ENCODE data around the gene PCNX1. TPM values are rescaled to one million over a fixed set of nuclear protein-coding genes. Genes with fewer than 3 reads are reported as not detected.

PCNX1 gene
- total RNA-seq, 4 donors from 2014 or later, result 41.8 to 83.1 (median 50.5) TPM

DNA sequence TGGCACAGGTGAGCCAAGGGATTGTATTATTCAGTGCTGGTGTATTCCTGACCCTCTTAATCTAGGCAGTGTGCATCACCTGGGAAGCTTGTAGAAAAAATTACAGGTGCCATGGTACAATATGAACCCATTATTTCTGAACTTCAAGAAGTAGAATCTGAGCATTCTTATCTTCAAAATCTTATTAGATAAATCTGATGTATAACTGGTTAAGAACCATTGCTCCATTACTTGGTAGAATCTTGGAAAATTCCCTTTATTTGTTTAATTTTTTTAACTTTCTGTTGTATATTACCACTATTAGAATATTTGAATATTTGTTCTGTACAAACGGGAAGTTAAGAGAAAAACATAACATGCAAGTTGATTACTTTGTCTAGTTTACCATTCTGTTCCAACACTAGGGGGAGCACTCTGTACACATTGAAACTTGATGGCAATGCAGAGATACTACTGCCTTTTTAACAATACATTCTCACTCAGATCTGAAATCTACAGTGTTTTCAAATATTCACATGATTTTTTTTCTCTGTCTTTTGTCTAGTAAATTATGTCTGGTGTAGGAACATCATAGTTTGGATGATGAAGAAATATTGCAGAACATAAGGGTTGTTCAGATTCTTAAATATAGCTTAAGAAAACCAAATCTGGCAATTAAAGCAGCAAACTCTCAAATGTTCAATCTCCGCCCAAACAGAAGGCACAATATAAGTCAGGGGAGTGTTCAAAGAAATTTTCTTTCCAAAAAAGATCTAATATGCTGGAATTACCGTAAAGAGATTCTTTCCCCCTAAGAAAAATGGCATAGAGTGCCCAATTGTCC lies 196.6 kb downstream of the PCNX1 start:
- no peak overlapping the region for H3K27ac ChIP-seq
- no peak for TF ChIP-seq EP300 (IDR thresholded peaks at IDR 0.05)
- TF ChIP-seq, protein P1, sequence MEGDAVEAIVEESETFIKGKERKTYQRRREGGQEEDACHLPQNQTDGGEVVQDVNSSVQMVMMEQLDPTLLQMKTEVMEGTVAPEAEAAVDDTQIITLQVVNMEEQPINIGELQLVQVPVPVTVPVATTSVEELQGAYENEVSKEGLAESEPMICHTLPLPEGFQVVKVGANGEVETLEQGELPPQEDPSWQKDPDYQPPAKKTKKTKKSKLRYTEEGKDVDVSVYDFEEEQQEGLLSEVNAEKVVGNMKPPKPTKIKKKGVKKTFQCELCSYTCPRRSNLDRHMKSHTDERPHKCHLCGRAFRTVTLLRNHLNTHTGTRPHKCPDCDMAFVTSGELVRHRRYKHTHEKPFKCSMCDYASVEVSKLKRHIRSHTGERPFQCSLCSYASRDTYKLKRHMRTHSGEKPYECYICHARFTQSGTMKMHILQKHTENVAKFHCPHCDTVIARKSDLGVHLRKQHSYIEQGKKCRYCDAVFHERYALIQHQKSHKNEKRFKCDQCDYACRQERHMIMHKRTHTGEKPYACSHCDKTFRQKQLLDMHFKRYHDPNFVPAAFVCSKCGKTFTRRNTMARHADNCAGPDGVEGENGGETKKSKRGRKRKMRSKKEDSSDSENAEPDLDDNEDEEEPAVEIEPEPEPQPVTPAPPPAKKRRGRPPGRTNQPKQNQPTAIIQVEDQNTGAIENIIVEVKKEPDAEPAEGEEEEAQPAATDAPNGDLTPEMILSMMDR (IDR thresholded peaks at IDR 0.05), result peak; percentile 59 to 72 (median 70)
- no peaks in the 10 kb centered on the region for H3K9me3 ChIP-seq
- peak in 1 of 2 donors; percentile 59 for DNase-seq (ENCODE audit: low spot score in 2 of 2)
- WGBS, 2 donors, result 54 to 59% methylated on average over 3 of the region's 3 CpGs
- H3K36me3 ChIP-seq, result peaks cover 0 to 48% (median 0%) of the 10 kb centered on the region in 3 donors
- no peak overlapping the region for H3K4me3 ChIP-seq
- H3K4me1 ChIP-seq, result no peaks in the 10 kb centered on the region
- H3K27me3 ChIP-seq, result no peaks in the 10 kb centered on the region

DNA sequence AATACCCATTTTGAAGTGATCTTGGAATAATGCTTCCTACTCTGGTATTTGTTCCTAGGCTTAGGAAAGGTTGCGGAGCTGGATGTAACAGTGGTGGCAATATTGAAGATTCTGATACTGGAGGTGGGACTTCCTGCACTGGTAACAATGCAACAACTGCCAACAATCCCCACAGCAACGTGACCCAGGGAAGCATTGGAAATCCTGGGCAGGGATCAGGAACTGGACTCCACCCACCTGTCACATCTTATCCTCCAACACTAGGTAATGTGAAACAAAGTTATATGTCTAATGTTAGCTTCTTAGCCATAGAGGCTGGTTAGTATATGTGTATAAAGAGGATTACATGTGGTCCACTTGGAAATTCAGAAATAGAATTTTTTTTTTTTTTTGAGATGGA lies 197.9 kb downstream of the PCNX1 start:
- peaks cover 0 to 61% (median 6%) of the 10 kb centered on the region in 3 donors for H3K36me3 ChIP-seq
- no peaks in the 10 kb centered on the region for H3K4me1 ChIP-seq
- H3K9me3 ChIP-seq, result no peaks in the 10 kb centered on the region
- no peak for TF ChIP-seq POLR2A (IDR thresholded peaks at IDR 0.05)
- TF ChIP-seq EP300 (IDR thresholded peaks at IDR 0.05), result no peak
- TF ChIP-seq, protein P1 (IDR thresholded peaks at IDR 0.05), result no peak
- H3K27ac ChIP-seq, result no peak overlapping the region
- WGBS, 2 donors, result 64 to 68% methylated on average over 2 of the region's 2 CpGs
- H3K27me3 ChIP-seq, result no peaks in the 10 kb centered on the region
- H3K4me3 ChIP-seq, result no peak overlapping the region
- no peak for DNase-seq (ENCODE audit: low spot score in 2 of 2)

DNA sequence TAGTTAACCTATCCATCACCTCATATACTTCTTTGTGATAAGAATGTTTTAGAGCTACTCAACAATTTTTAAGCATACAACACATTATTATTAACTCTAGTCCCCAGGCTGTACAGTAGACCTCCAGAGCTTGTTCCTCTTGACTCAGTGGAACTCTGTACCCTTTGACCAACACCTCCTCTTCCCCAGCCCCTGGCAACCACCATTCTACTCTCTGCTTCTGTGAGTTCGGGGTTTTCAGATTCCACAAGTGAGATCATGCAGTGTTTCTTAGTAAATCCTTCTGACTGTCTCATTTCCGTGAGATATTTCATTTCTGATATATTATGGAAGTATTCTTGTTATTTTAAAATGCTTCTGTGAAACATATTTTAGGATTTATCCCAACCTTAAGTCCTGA lies 200.7 kb downstream of the PCNX1 start:
- Histone ChIP-seq H3K4me3 (no peak overlapping the region), H3K9me3 (no peaks in the 10 kb centered on the region), H3K27ac (no peak overlapping the region), H3K4me1 (no peaks in the 10 kb centered on the region), H3K36me3 (peaks cover 0 to 60% (median 6%) of the 10 kb centered on the region in 3 donors), H3K27me3 (no peaks in the 10 kb centered on the region)
- no peak for TF ChIP-seq EP300 (IDR thresholded peaks at IDR 0.05)
- no peak for TF ChIP-seq POLR2A (IDR thresholded peaks at IDR 0.05)
- TF ChIP-seq, protein P1 (IDR thresholded peaks at IDR 0.05), result no peak
- DNase-seq (ENCODE audit: low spot score in 2 of 2), result no peak
- 88 to 94% methylated on average over 2 of the region's 2 CpGs for WGBS, 2 donors

DNA sequence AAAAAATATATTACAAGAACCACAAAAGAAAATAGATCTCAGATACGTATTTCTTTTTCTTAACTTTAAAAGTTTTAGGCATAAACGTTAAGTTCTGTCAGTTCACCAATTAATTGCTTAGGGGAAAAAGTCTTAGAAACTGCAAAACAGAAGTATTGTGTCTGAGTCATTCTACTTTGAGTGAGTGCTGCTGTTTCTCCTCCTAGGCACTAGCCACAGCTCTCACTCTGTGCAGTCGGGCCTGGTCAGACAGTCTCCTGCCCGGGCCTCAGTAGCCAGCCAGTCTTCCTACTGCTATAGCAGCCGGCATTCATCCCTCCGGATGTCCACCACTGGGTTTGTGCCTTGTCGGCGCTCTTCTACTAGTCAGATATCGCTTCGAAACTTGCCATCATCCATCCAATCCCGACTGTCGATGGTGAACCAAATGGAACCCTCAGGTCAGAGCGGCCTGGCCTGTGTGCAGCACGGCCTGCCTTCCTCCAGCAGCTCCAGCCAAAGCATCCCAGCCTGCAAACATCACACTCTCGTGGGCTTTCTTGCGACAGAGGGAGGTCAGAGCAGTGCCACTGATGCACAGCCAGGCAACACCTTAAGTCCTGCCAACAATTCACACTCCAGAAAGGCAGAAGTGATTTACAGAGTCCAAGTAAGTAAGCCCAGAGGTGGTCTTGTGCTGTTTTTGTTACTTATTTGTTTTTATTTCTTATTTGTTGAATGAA lies 201.3 kb downstream of the PCNX1 start:
- Histone ChIP-seq H3K9me3 (no peaks in the 10 kb centered on the region), H3K4me1 (no peaks in the 10 kb centered on the region), H3K27ac (no peak overlapping the region), H3K27me3 (no peaks in the 10 kb centered on the region), H3K4me3 (no peak overlapping the region), H3K36me3 (peaks cover 0 to 54% (median 6%) of the 10 kb centered on the region in 3 donors)
- TF ChIP-seq POLR2A (IDR thresholded peaks at IDR 0.05) (no peak), EP300 (IDR thresholded peaks at IDR 0.05) (no peak)
- TF ChIP-seq, protein P1 (IDR thresholded peaks at IDR 0.05), result no peak
- WGBS, 2 donors, result 86 to 91% methylated on average over 16 of the region's 16 CpGs
- no peak for DNase-seq (ENCODE audit: low spot score in 2 of 2)

DNA sequence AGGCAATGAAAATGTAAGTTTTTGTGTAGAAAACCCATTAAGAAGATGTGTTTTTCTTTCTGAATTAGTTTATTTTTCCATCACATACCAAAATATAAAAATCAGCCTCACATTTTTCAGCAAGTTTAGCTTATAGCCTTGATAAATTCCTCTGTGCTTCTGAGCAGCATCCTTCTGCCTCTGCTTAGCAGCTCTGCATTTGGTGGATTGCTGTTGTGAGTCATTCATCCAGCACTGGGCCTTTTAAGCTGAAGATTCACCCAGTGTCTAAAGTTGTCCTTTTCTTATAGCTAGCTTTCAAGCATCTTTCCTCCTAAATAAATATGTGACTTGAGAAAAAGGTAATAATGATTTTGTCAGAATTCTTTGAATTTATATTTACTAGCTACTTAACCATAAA lies 206.1 kb downstream of the PCNX1 start:
- Histone ChIP-seq H3K27ac (no peak overlapping the region), H3K9me3 (no peaks in the 10 kb centered on the region), H3K36me3 (peaks cover 0 to 39% (median 6%) of the 10 kb centered on the region in 3 donors), H3K4me1 (peaks cover 0 to 4% (median 0%) of the 10 kb centered on the region in 4 donors), H3K4me3 (no peak overlapping the region), H3K27me3 (no peaks in the 10 kb centered on the region)
- TF ChIP-seq, protein P1 (IDR thresholded peaks at IDR 0.05), result no peak
- TF ChIP-seq EP300 (IDR thresholded peaks at IDR 0.05) (no peak), POLR2A (IDR thresholded peaks at IDR 0.05) (no peak)
- DNase-seq (ENCODE audit: low spot score in 2 of 2), result no peak

Measured in tibial nerve (tissue), 4 donors.